Activated T-helper 1 cell treated with anti-CD3 and anti-CD28 coated beads, Interleukin-12 subunit alpha, Interleukin-12 subunit beta, Interleukin-2, Interleukin-4 antibody, amounts not matched to agents 30 ng/mL and 10 ng/mL and 1 ng/mL, durations not matched to agents 14 hours and 24 hours and 36 hours (primary cell): ENCODE results near the gene TRIP6. TPM values are rescaled to one million over a fixed set of nuclear protein-coding genes. Genes with fewer than 3 reads are reported as not detected.
A peak's percentile ranks its signal among the peaks of the same experiment; 100 is the strongest.
"Not testable (repeated sequence)": the region's sequence is repeated elsewhere in the genome, so short reads cannot be mapped to it uniquely, and the experiment has no call there.

ENCODE experiments used
- DNase-seq: peaks from one replicate; pipeline ENCODE4 v3.0.0; 2021; ENCODE audit warnings: low spot score
- H3K27ac Mint-ChIP-seq: one replicate; pipeline ENCODE4 v1.8.0; 2021; ENCODE audit warnings: mild to moderate bottlenecking, mixed read lengths
- H3K27me3 Mint-ChIP-seq: one replicate; pipeline ENCODE4 v1.8.0; 2022; ENCODE audit warnings: mild to moderate bottlenecking, moderate library complexity, mixed read lengths; ENCODE audit not compliant: insufficient read depth
- H3K36me3 Mint-ChIP-seq: one replicate; pipeline ENCODE4 v1.8.0; 2021; ENCODE audit warnings: low read depth, mixed read lengths
- H3K4me1 Mint-ChIP-seq: one replicate; pipeline ENCODE4 v1.8.0; 2021; ENCODE audit warnings: low read depth, mixed read lengths
- H3K4me3 Mint-ChIP-seq: one replicate; pipeline ENCODE4 v1.8.0; 2021; ENCODE audit warnings: mild to moderate bottlenecking, moderate library complexity, mixed read lengths
- H3K9me3 Mint-ChIP-seq: one replicate; pipeline ENCODE4 v1.8.0; 2021; ENCODE audit warnings: mixed read lengths
- intact Hi-C: fragments of 100-400 bp; cut with micrococcal nuclease; formaldehyde crosslinking; loops from one replicate; pipeline ENCODE4 v1.15.1; 2024
- total RNA-seq: library from RNA; stranded (reverse); gene quantifications from 2 replicates; pipeline ENCODE4 v1.2.3, GENCODE V29; 2022

Gene TRIP6
- total RNA-seq, 1 donor from 2014 or later, result 41.5 TPM

DNA sequence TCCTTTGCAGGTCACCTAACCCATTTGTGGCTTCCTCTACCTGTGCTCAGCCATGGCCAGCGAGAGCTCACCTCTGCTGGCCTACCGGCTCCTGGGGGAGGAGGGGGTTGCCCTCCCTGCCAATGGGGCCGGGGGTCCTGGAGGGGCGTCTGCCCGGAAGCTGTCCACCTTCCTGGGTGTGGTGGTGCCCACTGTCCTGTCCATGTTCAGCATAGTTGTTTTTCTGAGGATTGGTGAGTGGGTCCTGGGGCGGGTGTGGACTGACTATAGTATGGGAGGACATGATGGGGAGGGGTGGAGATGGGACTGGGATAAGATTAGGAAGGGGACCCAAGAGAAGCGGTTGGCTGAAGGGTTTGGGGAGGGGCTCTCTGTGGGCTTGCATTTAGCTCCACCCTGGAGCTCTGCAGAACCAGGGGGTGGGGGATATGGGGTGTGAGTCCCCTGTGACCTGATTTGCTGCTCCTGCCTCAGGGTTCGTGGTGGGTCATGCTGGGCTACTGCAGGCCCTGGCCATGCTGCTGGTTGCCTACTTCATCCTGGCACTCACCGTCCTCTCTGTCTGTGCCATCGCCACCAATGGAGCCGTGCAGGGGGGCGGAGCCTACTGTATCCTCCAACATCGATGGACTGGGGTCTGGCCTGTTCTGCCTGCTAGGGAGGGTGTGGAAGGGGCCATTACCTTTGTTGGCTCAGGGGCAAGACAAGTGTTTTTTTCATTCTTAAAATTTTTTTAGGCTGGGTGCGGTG lies 12.9 kb upstream of the TRIP6 start:
- DNase-seq, result no peak
- Mint-ChIP-seq H3K36me3 (peaks cover 12% of the 10 kb centered on the region), H3K27me3 (no peaks in the 10 kb centered on the region), H3K27ac (no peak overlapping the region), H3K9me3 (no peaks in the 10 kb centered on the region), H3K4me1 (peaks cover 8% of the 10 kb centered on the region), H3K4me3 (peak overlapping the region; percentile 93)
- intact Hi-C loops, result loop anchor here (5.0 kb wide), 2 partner anchors 162 to 287 kb away; partner anchors contain the start of gene GIGYF1

DNA sequence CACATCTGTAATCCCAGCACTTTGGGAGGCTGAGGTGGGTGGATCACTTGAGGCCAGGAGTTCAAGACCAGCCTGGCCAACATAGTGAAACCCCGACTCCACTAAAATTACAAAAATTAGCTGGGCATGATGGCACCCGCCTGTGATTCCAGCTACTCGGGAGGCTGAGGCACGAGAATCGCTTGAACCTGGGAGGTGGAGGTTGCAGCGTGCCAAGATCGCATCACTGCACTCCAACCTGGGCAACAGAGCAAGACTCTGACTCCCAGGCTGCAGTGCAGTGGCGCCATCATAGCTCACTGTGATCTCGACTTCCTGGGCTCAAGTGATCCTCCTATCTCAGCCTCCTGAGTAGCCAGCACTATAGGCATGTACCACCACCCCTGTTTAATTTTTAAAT lies 12.3 kb upstream of the TRIP6 start:
- DNase-seq, H3K27ac Mint-ChIP-seq, H3K4me1 Mint-ChIP-seq, H3K27me3 Mint-ChIP-seq, H3K4me3 Mint-ChIP-seq, H3K9me3 Mint-ChIP-seq: not testable (repeated sequence)
- intact Hi-C loops, result loop anchor here (5.0 kb wide), 2 partner anchors 163 to 288 kb away; partner anchors contain the start of gene GIGYF1
- H3K36me3 Mint-ChIP-seq, result peaks cover 16% of the 10 kb centered on the region

DNA sequence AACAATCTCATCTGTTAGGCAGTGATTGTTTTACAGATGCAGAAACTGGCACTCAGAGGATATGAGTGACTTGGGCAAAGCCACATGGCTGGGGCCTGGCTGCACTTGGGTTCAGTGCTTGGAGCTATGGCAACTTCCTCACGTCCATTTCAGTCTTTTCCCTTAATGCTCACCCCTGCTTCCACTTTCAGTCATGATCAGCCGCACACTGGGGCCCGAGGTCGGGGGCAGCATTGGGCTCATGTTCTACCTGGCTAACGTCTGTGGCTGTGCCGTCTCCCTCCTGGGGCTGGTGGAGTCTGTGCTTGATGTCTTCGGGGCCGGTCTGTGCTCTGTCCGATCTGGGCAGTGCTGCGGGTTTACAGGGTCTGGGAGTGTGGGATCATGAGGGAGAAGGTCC lies 11.7 kb upstream of the TRIP6 start:
- no peak for DNase-seq
- Mint-ChIP-seq H3K27me3 (no peaks in the 10 kb centered on the region), H3K4me3 (no peak overlapping the region), H3K9me3 (no peaks in the 10 kb centered on the region), H3K4me1 (peaks cover 8% of the 10 kb centered on the region), H3K27ac (no peak overlapping the region), H3K36me3 (peaks cover 17% of the 10 kb centered on the region)
- intact Hi-C loops, result no loop called here

DNA sequence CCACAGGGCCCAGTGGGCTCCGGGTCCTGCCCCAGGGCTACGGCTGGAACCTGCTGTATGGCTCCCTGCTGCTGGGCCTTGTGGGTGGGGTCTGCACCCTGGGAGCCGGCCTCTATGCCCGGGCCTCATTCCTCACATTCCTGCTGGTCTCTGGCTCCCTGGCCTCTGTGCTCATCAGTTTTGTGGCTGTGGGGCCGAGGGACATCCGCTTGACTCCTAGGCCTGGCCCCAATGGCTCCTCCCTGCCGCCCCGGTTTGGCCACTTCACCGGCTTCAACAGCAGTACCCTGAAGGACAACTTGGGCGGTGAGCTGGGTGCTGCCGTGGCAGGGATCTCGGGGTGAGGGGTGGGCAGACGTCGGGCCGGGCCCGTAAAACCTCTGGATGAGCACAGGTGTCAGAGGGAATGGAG lies 10.3 kb upstream of the TRIP6 start:
- Mint-ChIP-seq H3K4me3 (no peak overlapping the region), H3K36me3 (peaks cover 21% of the 10 kb centered on the region), H3K9me3 (no peaks in the 10 kb centered on the region), H3K4me1 (peaks cover 6% of the 10 kb centered on the region), H3K27ac (no peak overlapping the region), H3K27me3 (no peaks in the 10 kb centered on the region)
- DNase-seq, result no peak
- intact Hi-C loops, result no loop called here

DNA sequence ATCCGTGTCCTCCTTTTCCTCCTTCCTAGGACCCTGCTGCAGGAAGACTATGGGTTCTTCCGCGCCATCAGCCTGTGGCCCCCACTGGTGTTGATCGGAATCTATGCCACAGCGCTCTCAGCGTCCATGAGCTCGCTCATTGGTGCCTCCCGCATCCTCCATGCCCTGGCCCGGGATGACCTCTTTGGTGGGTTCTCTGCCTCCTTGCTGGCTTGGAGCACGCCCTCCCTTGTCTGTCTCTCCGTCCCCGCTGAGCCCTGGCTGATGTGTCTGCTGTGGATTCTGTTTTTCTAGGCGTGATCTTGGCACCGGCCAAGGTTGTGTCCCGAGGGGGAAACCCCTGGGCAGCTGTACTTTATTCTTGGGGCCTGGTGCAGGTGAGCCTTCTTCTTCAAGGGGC lies 7.3 kb upstream of the TRIP6 start:
- no peak for DNase-seq
- peaks cover 4% of the 10 kb centered on the region for H3K4me1 Mint-ChIP-seq
- H3K27me3 Mint-ChIP-seq, result no peaks in the 10 kb centered on the region
- H3K36me3 Mint-ChIP-seq, result peaks cover 38% of the 10 kb centered on the region
- intact Hi-C loops, result no loop called here
- H3K9me3 Mint-ChIP-seq, result no peaks in the 10 kb centered on the region
- H3K27ac Mint-ChIP-seq, result no peak overlapping the region
- no peak overlapping the region for H3K4me3 Mint-ChIP-seq

DNA sequence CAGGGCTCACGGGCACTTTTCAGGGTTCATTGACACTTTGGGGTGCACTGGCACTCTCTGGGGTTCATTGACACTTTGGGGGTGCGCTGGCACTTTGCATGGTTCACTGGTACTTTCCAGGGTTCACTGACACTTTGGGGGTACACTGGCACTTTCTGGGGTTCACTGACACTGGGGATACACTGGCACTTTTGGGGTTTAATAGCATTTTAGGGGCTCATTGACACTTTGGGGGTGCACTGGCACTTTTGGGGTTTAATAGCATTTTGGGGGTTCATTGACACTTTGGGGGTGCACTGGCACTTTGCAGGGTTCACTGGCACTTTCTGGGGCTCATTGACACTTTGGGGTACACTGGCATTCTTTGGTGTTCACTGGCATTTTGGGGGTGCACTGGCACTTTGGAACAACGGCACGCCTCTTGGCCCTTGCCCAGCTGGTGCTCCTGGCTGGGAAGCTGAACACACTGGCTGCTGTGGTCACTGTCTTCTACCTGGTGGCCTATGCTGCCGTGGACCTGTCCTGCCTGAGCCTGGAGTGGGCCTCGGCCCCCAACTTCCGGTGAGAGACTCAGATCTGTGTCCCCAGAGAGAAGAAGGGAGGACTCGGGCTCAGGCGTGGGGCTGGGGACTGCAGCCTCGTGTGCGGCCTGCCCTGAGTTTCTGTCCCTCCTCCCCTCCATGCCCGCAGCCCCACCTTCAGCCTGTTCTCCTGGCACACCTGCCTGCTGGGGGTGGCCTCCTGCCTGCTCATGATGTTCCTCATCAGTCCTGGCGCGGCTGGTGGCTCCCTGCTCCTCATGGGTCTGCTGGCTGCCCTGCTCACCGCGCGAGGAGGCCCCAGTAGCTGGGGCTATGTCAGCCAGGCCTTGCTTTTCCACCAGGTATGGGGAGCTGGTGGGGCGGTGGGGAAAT lies 6.2 kb upstream of the TRIP6 start:
- H3K27me3 Mint-ChIP-seq, result no peaks in the 10 kb centered on the region
- H3K9me3 Mint-ChIP-seq, result no peaks in the 10 kb centered on the region
- H3K4me1 Mint-ChIP-seq, result peaks cover under 1% of the 10 kb centered on the region
- no peak overlapping the region for H3K27ac Mint-ChIP-seq
- DNase-seq, result no peak
- intact Hi-C loops, result no loop called here
- H3K4me3 Mint-ChIP-seq, result no peak overlapping the region
- peaks cover 36% of the 10 kb centered on the region for H3K36me3 Mint-ChIP-seq

DNA sequence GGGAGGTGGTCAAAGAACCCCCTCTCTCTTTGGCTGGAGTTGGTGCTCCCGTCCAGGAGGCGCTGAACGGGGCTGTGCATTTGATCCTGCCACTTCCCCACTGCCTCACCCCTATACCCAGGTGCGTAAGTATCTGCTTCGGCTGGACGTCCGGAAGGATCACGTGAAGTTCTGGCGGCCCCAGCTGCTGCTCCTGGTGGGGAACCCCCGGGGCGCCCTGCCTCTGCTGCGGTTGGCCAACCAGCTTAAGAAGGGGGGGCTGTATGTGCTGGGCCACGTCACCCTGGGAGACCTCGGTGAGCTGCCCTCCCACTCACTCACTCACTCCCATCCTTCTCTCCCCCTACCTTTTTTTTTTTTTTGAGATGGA lies 5.6 kb upstream of the TRIP6 start:
- Mint-ChIP-seq H3K27me3 (no peaks in the 10 kb centered on the region), H3K36me3 (peaks cover 36% of the 10 kb centered on the region)

DNA sequence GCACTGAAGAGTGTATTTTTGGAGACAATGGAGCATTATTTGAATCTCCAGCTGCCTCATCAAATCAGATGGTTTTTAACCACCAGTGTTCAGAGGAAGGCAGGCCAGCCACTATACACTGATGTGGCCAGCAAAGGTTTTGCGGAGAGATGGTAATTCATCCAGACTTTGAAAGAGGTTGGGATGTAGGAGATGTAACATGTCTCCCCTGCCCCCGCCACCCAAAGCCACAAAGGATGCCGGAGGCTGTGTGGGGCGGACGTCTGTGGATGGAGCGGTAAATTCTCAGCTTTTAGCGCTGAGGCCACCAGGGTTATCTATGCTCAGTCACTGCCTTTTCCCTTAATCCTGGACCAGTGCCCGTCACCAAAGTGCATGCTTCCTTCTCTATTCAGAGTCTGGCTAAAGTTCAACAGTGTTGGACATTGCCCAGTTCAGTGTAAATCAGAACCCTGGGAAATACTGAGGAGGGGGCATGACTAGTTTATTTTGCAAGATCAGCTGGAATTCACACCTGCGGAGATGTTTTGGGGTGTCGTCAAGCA lies 3.7 kb upstream of the TRIP6 start:
- no peak overlapping the region for H3K4me3 Mint-ChIP-seq
- DNase-seq, result no peak
- H3K36me3 Mint-ChIP-seq, result peaks cover 33% of the 10 kb centered on the region
- intact Hi-C loops, result no loop called here
- H3K9me3 Mint-ChIP-seq, result no peaks in the 10 kb centered on the region
- peaks cover 12% of the 10 kb centered on the region for H3K4me1 Mint-ChIP-seq
- no peak overlapping the region for H3K27ac Mint-ChIP-seq
- H3K27me3 Mint-ChIP-seq, result peaks cover 2% of the 10 kb centered on the region

More for the DNA sequence above, 5.6 kb upstream of the TRIP6 start:
- Mint-ChIP-seq H3K4me1 (peaks cover under 1% of the 10 kb centered on the region), H3K27ac (no peak overlapping the region), H3K4me3 (no peak overlapping the region), H3K9me3 (no peaks in the 10 kb centered on the region)
- intact Hi-C loops, result no loop called here
- DNase-seq, result no peak

DNA sequence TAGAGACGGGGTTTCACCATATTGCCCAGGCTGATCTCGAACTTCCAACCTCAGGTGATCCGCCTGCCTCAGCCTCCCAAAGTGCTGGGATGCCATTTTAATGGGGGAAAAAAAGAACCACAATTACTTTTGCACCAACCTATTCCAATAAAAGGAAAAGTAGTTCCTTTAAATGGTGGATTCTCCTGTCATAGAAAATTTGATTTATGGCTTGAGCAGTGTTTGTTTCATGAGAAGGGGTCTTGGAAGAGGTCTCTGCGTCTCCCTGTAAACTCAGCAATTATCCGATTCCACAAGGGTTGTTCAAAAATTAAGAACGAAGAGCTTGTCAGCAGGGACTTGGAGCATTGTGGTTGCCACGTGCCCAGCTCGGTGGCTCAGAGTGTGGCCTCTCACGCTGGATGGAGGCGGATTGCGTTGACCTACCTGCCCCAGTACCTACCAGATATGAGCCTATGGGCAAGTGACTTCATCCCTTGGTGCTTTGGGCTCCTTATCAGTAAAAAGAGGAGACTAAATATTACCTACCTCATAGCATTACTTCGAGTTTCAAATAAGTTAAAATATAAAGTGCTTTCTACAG lies 2.8 kb upstream of the TRIP6 start:
- peaks cover 33% of the 10 kb centered on the region for H3K36me3 Mint-ChIP-seq
- H3K4me1 Mint-ChIP-seq, result peaks cover 12% of the 10 kb centered on the region
- peaks cover 2% of the 10 kb centered on the region for H3K27me3 Mint-ChIP-seq
- intact Hi-C loops, result no loop called here
- no peak overlapping the region for H3K4me3 Mint-ChIP-seq
- DNase-seq, result no peak
- no peak overlapping the region for H3K27ac Mint-ChIP-seq
- no peaks in the 10 kb centered on the region for H3K9me3 Mint-ChIP-seq

DNA sequence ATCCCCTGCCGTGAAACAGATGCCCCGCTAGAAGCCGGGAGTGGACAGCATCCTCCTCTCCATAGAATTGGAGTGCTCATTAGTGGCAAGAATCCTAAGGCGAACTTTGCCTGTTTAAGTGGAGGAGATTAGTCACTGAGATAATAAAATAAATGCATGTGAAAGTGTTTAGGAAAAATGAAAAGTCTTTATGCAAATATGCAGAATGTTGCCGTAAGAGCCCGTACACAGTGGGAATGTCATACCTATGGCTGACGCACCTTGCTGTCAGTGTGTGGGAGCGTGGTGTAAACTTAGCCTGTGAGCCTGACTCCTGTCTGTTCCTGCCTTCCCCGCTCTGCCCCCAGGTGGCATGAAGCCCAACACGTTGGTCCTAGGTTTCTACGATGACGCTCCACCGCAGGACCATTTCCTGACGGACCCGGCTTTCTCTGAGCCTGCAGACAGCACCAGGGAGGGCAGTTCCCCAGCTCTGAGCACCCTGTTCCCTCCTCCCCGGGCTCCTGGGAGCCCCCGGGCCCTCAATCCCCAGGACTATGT lies 1.7 kb upstream of the TRIP6 start:
- DNase-seq, result no peak
- intact Hi-C loops, result loop anchor here (5.0 kb wide), 1 partner anchor 593 kb away; no protein-coding TSS in a partner anchor
- H3K36me3 Mint-ChIP-seq, result peaks cover 30% of the 10 kb centered on the region
- H3K27me3 Mint-ChIP-seq, result peaks cover 2% of the 10 kb centered on the region
- no peak overlapping the region for H3K27ac Mint-ChIP-seq
- peak overlapping the region; percentile 30 for H3K4me3 Mint-ChIP-seq
- no peaks in the 10 kb centered on the region for H3K9me3 Mint-ChIP-seq
- peaks cover 12% of the 10 kb centered on the region for H3K4me1 Mint-ChIP-seq

DNA sequence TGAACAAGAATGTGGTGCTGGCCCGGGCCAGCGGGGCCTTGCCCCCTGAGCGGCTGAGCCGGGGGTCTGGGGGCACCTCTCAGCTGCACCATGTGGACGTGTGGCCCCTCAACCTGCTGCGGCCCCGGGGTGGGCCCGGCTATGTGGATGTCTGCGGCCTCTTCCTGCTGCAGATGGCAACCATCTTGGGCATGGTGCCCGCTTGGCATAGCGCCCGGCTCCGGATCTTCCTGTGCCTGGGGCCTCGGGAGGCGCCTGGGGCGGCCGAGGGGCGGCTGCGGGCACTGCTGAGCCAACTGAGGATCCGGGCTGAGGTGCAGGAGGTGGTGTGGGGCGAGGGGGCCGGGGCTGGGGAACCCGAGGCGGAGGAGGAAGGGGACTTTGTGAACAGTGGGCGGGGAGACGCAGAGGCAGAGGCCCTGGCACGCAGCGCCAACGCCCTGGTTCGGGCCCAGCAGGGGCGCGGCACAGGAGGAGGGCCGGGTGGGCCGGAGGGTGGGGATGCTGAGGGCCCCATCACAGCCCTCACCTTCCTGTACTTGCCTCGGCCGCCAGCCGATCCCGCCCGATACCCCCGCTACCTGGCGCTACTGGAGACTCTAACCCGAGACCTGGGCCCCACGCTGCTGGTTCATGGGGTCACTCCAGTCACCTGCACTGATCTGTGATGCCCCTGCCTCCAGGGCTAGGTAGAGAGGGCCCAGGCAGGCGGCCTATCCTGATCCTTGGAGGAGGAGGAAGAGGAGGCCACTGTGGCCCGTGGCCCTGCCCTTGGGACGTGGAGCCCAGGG lies 1.1 kb upstream of the TRIP6 start:
- Mint-ChIP-seq H3K27me3 (peaks cover 2% of the 10 kb centered on the region), H3K27ac (peak overlapping the region; percentile 90)
- intact Hi-C loops, result loop anchor here (5.0 kb wide), 1 partner anchor 594 kb away; no protein-coding TSS in a partner anchor

DNA sequence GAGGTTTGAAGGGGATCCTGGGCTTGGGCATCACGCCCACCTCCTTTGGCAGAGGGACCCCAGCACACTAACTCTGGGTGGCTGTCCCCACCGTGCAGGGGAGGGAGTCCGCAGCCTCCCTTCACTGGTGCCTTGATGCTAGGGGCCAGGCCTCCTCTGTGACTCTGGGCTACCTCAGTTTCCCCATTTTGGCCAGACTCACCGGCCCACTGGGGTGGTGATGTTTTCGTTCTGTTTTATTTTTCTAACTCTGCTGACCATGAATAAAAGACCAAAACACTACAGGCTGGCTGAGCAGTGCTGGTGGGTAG lies 503 bp upstream of the TRIP6 start:
- Mint-ChIP-seq H3K4me3 (peak overlapping the region; percentile 91), H3K9me3 (no peaks in the 10 kb centered on the region), H3K27ac (peak overlapping the region; percentile 90), H3K36me3 (peaks cover 34% of the 10 kb centered on the region), H3K4me1 (peaks cover 12% of the 10 kb centered on the region), H3K27me3 (peaks cover 2% of the 10 kb centered on the region)
- DNase-seq, result no peak
- intact Hi-C loops, result loop anchor here (1.0 to 5.0 kb wide), 3 partner anchors 9 to 594 kb away; partner anchors contain the start of genes SLC12A9 and SRRT

More for the DNA sequence above, 1.1 kb upstream of the TRIP6 start:
- Mint-ChIP-seq H3K4me1 (peaks cover 12% of the 10 kb centered on the region), H3K4me3 (peak overlapping the region; percentile 91), H3K36me3 (peaks cover 31% of the 10 kb centered on the region), H3K9me3 (no peaks in the 10 kb centered on the region)
- DNase-seq, result no peak
